Heart left ventricle (tissue), 13 donors: ENCODE measurements around the gene PTTG1IP.

Experiments
- CTCF ChIP-seq, 12 donors: fragments of 200-600 bp; sonication (generic) in 4 of 12; IDR thresholded peaks; one replicate each; pipeline versions ENCODE4 v1.5.0 to v1.8.0; 2018 to 2022; ENCODE audit warnings: antibody characterized with exemption in 12 of 12, mild to moderate bottlenecking in 5 of 12
- POLR2A ChIP-seq, 2 donors: fragments of 450-650 bp; IDR thresholded peaks; one replicate each; pipeline ENCODE4 v1.6.1; 2017; ENCODE audit warnings: antibody characterized with exemption in 2 of 2, mild to moderate bottlenecking in 2 of 2, moderate library complexity in 2 of 2
- donor health status: ischemic (EF 13 %, LVEDD 7.1; RV severe dilation, severe dysfunction).
- donor health status: DM: no; HTN: yes; CAD: no.
- donor health status: DM: no; HTN: no; CAD: no.
- donor health status: ischemic (EF 25% LVEDD 6.9; RV normal size, moderate dysfunction).
- donor health status: ischemic (EF 25% LVEDD 5.7; RV mildly dilated, moderate dysfunction).
- donor health status: ischemic (EF 35%, LVEDD 5.7; RV mildly dilated, moderate dysfunction).
- donor health status: nonischemic (EF 11% LVEDD 7.7; RV severe dilation, severe dysfunction).
- donor health status: DM: yes; HTN: yes; CAD: no.
- donor health status: PGD.
- donor health status: ischemic (EF 29% LVEDD 5.4; RV normal size, mild dysfunction).
- donor health status: nonischemic (EF 23%, LVEDD 6.1; RV moderate dilation, normal function).

- no peak for TF ChIP-seq POLR2A (IDR thresholded peaks at IDR 0.05)
- no peak for TF ChIP-seq CTCF (IDR thresholded peaks at IDR 0.05)
These were observed 45.1 kb upstream of the PTTG1IP start for GRCh38 chr21:44918581-44919033.
